Stimulated activated CD4-positive, alpha-beta T cell treated with anti-CD3 and anti-CD28 coated beads, Interleukin-4, amount 100 ng/mL, for 48 hours (primary cell): ENCODE results near the gene GATAD1.
"Not testable (repeated sequence)": the region's sequence is repeated elsewhere in the genome, so short reads cannot be mapped to it uniquely, and the experiment has no call there.

Experiments used
- DNase-seq, 2 donors: peaks; one replicate each; pipeline ENCODE4 v3.0.0-alpha.2; 2020; ENCODE audit warnings: low read depth in 2 of 2

GATAD1 gene

DNA sequence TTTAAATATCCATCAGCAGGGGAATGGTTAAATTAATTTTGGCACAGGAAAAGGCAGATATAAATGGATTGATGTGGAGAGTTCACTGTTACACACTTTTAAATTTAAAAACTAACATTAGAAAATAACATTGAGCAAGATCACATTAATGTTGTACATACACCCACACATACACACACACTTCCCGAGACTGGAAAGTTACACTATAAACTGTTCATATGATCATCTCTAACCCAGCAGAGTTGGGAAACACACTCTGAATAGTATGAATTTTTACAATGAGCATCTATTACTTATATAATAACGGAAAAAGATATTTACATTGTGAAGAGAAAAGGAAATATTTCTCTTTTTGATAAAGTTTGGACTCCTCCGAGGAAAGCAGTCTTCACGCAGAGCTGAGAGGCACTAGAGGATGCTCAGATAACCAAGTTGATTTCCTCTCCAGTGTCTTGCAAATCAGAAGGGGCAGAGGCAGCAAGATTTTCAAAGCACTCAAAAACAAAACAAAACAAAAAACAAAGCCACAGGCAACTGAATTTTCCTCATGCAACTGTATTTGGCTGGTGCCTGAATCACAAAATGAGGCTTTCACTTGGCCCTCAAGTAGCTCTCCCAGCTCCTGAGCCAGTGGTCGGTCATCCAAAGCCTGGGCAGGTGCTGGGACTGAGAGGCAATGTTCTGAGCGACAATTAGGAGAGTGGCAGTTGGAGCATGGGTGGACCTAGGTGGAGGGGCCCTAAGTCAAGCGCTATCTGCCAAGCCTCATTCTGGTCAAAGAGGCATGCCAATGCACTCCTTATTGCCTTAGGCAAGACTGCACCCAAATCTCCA lies 10.5 kb upstream of the GATAD1 start:
- no peak for DNase-seq

DNA sequence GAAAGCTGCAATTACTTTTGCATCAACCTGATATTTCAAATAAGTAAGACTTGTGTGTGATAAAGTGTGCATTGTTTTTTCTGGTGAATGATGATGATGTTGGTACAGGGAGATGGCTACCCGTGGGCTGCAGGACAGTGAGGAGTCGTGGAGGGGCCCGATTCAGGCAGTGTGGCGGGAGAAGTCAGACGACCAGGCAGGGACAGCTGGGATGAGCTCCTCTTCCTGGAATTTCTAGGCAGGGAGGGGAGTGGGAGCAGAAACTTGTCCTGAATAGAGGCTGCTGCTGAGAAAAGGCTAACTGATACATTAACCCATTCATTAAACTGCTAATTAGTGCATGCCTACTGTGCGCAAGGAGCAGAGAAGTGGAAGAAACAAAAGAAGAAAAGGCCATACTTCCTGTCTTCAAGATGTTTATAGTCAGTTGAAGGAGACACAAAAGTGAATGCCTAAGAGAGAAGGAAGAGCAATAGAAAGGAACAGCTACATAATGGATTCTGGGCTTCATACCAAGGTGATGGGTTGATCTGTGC lies 9.3 kb upstream of the GATAD1 start:
- no peak for DNase-seq

DNA sequence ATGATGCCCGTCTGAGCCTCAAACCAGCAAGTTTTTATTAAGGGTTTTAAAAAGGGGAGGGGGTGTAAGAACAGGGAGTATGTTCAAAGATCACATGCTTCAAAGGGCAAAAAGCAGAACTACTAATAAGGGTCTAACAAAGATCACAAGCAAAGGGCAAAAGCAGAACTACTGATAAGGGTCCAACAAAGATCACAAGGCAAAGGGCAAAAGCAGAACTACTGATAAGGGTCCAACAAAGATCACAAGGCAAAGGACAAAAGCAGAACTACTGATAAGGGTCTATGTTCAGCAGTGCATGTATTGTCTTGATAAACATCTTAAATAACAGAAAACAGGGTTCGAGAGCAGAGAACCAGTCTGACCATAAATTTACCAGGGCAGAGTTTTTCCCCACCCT lies 4.6 kb upstream of the GATAD1 start:
- not testable (repeated sequence) for DNase-seq

DNA sequence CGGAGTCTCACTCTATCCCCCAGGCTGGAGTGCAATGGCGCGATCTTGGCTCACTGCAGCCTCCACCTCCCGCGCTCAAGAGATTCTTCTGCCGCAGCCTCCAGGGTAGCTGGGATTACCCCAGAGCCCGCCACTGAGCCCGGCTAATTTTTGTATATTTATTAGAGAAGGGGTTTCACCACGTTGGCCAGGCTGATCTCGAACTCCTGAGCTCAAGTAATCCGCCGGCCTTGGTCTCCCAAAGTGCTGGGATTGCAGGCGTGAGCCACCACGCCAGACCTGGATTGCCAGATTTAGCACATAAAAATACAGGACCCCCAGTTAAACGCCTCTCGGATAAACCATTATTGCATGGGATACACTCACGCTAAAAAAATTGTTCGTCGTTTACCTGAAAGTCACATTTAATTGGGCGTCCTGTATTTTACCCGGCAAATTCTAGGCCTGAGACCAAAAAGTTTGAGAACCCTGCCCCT lies 375 bp upstream of the GATAD1 start:
- no peak for DNase-seq

DNA sequence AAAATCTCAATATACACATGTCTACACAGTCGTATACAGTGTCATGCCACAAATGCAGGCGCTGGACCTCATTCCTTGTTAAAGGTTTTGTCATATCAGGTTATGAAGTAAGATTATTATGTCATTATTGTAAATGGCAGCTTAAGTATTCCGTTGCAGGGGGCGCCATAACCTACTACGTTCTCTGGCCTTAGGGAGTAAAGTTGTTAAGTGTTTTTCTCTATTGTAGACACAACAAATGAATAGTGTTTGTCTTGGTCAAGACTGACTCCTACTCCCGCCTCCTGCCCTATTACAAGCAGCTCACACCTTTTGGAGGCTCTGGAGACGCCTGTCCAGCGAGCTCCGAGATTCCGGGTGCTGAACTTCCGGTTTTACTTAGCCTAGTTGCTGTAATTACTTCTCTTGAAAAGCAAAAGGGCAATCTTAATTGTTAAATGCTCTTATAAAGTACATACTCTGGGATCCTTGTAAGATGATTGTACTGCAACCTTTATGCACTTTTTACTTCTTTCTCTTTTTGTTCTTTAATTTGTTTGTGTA lies 994 bp downstream of the GATAD1 start:
- peak; percentile 16 to 23 for DNase-seq

DNA sequence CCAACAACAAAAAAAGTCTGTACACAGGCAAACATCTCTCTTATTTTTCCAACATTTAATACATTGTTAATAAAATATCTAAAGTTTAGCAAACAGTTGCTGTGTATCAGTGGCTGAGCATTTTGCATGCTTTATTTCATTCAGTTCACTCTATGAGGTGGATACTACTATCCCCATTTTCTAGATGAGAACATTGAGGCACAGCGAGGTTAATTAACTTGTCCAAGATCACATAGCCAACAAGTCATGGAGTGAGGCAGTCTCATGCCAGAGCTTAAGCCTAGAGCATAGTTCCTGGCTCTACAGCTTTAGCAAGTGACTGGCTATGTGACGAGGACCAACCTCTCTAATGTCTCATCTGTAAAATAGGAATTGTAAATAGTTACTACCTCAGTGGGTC lies 4.4 kb downstream of the GATAD1 start:
- no peak for DNase-seq

DNA sequence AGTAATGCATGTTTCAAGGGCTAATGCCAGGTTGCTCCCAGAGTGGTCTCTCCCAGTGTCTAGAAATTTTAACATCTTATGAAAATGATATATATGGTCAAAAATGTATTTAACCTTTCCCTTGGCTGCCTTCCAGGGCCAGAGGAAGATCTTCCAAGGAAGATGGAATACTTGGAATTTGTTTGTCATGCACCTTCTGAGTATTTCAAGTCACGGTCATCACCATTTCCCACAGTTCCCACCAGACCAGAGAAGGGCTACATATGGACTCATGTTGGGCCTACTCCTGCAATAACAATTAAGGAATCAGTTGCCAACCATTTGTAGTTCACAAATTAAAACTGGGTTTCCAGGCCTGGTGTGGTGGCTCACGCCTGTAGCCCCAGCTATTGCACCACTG lies 9.0 kb downstream of the GATAD1 start:
- no peak for DNase-seq

DNA sequence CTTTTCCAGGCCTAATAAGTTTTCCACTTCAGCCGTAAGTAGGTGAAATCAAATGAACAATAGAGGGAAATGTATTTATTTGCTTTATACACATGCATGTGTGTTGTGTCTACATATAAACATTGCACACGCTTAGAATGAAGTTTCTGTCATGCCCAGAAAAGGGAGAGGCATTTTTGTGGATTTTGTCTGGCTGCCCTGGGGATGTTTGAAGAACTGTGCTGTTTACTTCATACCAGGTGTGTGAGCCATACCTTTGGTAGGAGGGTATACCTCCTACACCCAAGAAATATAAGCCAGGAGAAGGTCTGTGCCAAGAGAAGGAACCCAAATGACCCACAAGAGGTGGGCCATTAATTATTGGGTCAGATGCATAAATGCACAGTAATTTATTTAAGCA lies 12.8 kb downstream of the GATAD1 start:
- no peak for DNase-seq

DNA sequence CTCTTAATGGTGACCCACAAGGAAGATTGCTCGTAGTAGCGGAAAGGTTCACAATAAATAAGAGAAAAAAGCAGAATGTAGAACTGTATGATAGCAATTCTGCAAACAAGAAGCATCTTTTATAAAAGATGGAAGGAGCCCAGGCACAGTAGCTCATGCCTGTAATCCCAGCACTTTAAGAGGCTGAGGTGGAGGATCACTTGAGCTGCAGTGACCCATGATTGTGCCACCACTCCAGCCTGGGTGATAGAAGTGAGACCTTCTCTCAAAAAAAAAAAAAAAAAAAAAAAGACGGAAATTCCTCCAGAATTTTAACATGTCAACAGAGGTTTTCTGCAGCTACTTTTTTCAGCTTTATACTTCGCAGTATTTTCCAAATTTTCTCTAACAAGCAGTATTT lies 13.2 kb downstream of the GATAD1 start:
- no peak for DNase-seq

DNA sequence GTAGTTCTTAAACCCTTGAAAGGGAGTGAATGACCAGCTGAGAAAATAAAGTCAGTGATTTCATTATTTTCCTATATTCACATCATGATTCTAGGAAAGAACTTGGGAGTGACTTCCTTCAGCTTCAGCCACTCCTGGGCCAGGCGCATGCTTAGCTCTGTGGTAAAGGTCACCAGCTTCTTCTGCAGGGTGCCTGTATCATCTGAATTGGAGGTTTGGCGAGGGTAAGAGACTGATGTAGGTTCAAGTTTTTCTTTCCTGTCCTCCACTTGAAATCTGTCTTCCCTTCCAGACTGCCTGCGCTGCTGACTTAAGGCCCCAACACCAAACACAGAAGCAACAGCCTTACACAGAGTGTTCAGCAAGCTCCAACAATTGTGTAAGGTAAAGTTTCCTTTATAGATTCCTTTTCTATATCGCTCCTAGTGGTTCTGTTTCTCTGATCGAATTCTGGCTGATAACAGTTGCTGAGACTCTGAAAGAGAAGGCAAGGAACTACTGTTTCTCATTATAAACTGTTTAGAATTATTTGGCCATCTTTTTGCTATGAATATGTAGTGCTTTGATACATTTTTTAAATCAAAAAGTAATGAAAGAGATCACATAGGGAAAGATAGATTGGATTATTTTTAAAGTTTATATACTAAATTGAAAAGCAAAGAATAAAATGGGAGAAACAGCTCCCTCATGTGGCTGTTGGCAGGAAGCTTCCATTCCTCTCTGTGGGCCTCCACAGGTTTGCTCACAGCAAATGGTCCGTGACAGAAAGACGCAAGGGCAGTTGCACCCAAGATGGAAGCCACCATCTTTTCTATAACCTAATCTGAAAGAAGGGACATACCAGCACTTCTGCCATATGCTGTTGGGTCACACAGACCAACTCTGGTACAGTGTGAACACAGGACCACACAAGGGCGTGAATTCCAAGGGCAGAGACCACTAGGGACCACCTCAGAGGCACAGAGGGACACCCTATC lies 14.0 kb downstream of the GATAD1 start:
- DNase-seq: peak; percentile 4 to 7

DNA sequence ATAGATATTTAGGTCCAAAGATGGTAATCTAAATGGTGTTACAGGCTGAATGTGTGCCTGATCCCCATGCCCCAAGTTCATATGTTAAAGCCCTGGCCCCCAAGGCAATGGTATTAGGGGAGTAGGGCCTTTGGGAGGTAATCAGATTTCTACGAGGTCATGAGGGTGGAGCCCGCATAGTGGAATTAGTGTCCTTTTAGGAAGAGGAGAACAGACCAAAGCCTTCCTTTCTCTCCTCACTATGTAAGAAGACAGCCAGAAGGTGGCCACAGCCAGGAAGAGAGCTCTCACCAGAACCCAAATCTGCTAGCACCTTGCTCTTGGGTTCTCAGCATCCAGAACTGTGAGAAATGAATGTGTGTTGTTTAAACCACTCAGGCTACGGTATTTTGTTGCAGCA lies 15.3 kb downstream of the GATAD1 start:
- DNase-seq: no peak

DNA sequence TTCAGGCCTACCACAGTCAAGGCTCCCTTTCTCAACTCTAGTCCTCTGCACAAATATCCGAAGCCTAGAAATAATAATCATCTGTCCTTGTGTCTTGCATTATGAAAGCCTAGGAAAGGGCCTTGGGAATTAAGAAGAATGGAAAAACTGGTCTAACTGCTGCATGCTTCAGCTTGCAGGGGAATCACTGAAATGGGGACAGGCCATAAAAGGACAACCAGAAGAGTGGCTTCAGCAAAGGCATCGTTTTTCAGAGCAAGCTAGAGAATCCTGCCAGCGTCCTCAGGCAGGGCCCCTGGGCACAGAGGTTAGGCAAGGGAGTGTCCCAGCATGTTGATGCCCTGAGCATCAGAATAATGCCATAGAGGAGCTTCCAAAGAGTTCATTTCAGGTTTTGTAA lies 17.2 kb downstream of the GATAD1 start:
- DNase-seq: no peak

DNA sequence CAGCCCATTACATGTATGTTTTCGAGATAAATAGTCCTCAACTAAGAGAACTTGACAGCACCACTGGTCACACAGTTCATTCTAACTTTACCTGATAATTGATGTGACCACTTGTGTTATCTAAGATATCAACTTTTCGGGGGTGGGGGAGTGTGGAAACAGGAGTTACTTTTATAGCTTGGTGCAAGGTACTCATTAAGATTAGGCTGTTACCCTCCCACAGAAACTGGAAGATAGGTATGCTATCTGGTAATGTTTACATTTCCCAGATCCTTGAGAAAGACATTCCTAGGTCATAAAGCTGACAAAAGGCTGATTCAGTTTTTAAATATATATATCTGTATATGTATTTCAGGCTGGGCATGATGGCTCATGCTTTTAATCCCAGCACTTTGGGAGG lies 19.4 kb downstream of the GATAD1 start:
- no peak for DNase-seq

DNA sequence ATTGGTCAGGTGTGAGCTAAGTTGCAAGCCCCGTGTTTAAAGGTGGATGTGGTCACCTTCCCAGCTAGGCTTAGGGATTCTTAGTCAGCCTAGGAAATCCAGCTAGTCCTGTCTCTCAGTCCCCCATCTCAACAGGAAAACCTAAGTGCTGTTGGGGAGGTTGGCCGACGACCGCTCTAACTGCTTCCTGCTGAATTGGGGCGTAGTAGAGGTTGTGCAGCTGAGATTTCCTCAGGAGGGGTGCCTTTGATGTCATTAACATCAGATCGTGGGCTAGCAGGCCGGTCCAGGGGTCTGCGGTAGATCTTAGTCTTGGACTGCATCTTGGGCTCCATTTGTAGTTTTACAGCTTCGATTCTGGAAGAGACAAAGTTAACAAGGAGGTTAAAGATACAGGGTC lies 21.3 kb downstream of the GATAD1 start:
- not testable (repeated sequence) for DNase-seq

DNA sequence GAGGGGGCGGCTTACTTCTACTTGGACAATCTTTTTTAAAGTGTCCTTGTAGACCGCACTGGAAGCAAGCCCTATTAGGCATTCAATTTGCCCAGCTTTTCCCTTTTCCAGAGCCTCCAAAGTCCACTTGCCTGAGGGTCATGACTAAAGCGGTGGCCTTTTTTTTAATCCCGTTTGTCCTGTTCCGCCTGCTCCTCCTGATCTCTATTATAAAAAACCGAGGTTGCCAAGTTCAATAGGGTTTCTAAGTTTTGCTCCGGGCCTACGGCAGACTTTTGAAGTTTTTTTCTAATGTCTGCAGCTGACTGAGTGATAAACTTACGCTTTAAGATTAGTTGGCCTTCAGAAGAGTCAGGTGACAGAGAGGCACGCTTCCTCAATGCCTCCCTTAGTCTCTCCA lies 26.7 kb downstream of the GATAD1 start:
- not testable (repeated sequence) for DNase-seq

DNA sequence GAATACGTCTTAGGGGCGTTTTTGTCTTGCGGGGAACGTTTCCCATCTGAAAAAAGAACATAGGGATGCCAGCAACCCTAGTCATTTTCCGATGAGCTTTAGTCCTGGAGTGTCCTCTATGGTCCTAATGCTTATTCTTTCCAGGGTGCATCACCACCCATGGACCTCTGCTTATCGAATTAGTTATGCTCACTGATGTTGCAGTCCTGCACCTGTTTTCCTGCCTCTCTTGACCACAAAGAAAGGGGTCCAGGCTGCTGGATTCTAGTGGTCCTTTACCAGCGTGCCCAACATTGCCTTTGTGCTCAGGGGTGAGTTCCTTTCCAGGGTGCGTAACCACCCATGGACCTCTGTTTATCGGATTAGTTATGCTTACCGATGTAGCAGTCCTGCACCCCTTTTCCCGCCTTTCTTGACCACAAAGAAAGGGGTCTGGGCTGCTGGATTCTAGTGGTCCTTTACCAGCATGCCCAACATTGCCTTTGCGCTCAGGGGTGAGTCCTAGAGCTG lies 28.0 kb downstream of the GATAD1 start:
- not testable (repeated sequence) for DNase-seq

DNA sequence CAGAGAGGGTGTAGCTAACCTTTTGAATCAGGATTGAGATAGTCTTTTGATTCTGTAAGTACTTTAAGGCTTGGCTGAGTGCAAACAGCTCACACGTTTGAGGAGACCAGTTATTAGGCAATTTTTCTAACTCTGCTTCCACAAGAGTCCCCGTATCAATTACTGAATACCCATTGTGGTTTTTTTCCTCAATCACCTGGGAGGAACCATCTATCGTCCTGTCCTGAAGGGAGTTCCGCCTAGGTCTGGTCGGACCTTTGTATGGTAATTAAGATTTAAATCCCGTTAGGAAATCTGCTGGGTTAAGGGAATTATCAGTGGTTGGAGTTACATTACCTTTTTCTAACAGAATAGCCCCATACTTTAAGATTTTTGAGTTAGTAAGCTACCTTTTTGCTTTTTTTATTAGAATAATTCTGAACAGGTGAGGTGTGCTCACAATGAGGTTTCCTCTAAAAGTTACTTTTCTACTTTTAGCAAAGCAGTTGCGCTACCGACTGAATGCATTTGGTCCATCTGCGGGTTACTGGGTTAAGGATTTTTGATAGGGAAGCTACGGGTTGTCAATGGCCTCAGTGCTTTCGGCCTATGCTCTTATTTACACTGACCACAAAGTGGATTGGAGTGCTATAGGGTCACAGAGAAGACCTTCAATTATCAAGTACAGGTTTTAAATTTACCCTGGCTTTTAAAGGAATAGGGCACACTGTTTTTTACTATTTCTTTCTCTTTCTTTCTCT lies 28.7 kb downstream of the GATAD1 start:
- DNase-seq: not testable (repeated sequence)

DNA sequence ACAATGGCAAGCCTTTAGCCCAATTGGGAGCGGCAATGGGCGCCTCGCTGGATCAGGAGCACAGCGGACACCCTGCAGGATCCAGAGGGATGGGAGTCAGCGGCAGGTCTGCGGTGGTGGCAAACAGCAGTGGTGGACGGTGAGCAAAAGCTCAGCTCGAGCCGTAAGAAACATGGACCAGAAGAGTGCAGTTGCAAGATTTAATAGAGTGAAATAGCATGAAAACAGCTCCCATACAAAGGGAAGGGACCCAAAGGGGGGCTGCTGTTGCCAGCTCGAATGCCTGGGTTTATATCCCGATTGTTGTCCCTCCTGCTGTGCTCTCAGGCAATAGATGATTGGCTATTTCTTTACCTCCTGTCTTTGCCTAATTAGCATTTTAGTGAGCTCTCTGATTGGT lies 30.4 kb downstream of the GATAD1 start, which contains the start of gene ERVW-1:
TSS of gene ERVW-1 (minus strand) at position 266 of the 400 bp plus-strand sequence. CDS start 7,565 bp downstream, outside the sequence.
- DNase-seq: not testable (repeated sequence)

DNA sequence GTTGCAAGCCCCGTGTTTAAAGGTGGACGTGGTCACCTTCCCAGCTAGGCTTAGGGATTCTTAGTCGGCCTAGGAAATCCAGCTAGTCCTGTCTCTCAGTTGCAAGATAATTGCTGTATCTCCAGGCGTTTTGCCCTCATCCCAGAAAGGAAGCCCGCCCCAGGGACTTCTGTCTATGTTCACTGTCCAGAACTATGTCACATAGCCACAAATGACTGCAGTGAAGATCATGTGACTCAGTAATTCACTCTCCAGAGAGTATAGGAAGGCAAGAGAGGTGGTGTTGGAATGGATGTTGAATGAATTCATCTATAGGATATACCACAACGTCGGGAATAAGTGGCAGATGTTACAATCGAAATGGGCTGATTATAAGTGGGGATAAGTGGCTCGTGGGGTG lies 30.8 kb downstream of the GATAD1 start:
- no peak for DNase-seq

DNA sequence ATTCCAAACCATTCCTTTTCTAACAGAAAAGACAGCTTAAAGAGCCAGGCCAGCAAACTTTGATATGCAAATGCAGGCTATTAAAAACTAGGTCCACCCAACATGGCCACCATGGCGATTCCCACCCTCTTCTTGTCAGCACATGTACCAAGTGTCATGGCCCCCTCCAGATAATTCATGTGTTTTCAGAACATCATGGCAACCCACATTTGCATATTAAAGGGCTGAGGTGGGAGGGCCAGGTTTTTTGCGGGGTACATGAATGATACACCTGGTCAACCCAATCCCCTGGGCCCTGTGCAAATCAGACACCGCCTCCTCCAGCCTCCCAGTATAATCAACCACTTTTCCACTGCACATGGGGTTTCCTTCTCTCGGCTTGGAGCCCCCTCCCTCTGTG lies 31.4 kb downstream of the GATAD1 start:
- no peak for DNase-seq

DNA sequence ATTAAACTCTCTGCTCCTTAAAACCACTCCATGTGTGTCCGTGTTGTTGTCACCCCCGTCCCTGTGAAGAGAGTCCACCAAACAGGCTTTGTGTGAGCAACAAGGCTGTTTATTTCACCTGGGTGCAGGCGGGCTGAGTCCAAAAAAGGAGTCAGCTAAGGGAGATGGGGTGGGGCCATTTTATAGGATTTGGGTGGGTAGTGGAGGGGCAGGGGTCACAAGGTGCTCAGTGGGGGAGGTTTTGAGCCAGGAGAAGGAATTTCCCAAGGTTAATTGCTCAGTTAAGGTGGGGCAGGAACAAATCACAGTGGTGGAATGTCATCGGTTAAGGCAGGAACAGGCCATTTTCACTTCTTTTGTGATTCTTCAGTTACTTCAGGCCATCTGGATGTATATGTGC lies 31.9 kb downstream of the GATAD1 start:
- DNase-seq: not testable (repeated sequence)
